C4-2B (cell line): ENCODE results near the gene TMPRSS2.
A peak's percentile ranks its signal among the peaks of the same experiment; 100 is the strongest.

Experiments used
- H3K27ac ChIP-seq: fragments of 450-650 bp; 2 replicates; pipeline ENCODE4 v1.5.1; 2017
- ZFX ChIP-seq: fragments of 450-650 bp; IDR thresholded peaks from 2 replicates; pipeline ENCODE4 v1.6.1; 2017
- TF ChIP-seq, protein P1 (sequence below): fragments of 450-650 bp; conservative IDR thresholded peaks from 2 replicates; pipeline ENCODE4 v1.5.1; 2017; ENCODE audit warnings: mild to moderate bottlenecking

TMPRSS2 gene

DNA sequence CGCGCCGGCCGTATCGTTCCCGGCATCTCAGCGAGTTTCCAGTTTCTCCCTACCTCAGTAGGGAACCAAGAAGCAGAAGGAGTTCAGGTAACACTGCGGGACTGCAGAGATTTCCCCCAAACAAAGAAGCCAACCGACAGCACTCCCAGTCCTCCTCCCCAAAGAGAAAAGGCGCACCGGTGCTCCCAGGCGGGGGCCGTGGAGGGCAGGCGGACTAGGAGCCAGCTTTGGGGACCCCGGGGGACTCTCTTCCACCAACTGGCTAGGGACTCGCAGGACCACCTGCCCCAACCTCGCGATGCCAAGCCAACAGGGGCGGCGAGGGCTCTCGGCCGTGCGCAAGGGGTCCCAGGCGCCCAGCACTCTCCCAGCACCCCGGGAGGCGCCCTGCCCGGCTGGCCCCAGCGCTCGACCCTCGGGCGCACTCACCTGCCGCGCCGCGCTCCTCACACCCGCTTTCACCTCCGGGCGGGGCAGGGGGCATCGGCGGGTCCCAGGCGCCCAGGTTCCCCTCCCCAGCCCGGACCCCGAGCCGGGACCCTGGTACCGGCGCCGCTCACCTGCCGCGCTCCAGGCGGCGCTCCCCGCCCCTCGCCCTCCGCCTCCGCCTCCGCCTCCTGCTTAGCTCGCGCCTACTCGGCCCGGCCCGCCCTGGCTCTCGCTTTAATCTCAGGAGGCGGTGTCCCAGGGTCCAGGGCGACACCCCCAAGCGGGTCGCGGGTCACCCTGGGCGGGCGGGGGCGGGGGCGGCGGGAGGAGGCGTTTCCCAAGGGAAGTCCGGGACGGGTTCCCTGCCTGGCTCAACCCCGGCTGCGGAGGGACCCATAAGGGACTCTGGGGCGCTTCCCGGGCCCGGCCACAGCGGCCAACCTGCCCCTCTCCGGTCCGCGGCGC, at the start of gene TMPRSS2:
Gene TMPRSS2 (minus strand): TSS at position 638 of the 894 bp plus-strand sequence. CDS start 10,025 bp downstream, outside the sequence.
- no peak for TF ChIP-seq ZFX
- TF ChIP-seq, protein P1, sequence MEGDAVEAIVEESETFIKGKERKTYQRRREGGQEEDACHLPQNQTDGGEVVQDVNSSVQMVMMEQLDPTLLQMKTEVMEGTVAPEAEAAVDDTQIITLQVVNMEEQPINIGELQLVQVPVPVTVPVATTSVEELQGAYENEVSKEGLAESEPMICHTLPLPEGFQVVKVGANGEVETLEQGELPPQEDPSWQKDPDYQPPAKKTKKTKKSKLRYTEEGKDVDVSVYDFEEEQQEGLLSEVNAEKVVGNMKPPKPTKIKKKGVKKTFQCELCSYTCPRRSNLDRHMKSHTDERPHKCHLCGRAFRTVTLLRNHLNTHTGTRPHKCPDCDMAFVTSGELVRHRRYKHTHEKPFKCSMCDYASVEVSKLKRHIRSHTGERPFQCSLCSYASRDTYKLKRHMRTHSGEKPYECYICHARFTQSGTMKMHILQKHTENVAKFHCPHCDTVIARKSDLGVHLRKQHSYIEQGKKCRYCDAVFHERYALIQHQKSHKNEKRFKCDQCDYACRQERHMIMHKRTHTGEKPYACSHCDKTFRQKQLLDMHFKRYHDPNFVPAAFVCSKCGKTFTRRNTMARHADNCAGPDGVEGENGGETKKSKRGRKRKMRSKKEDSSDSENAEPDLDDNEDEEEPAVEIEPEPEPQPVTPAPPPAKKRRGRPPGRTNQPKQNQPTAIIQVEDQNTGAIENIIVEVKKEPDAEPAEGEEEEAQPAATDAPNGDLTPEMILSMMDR = no peak

DNA sequence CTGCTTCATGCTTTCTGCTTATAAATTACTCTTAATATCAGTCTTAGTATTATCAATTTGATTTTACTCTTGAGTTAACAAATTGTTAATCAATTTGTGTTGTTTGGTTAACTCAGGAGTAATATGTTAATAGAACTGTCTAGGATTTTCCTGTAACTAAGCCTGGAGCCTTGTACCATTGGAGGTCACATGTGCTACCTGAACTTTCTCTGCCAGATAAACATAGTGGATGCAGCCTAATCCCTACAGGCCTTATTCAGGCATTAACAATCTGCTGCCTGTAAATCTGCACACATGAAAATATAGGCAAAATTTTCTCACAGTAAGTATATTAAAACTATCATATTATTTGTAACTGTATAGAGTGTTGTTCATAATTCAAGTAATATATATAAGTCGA, 47.1 kb upstream of the TMPRSS2 start:
- H3K27ac ChIP-seq = no peak overlapping the region
- TF ChIP-seq ZFX = no peak
- TF ChIP-seq, protein P1 = no peak

More for the DNA sequence above, at the start of gene TMPRSS2:
- peak within 1 kb of the TSS; percentile 99 for H3K27ac ChIP-seq

DNA sequence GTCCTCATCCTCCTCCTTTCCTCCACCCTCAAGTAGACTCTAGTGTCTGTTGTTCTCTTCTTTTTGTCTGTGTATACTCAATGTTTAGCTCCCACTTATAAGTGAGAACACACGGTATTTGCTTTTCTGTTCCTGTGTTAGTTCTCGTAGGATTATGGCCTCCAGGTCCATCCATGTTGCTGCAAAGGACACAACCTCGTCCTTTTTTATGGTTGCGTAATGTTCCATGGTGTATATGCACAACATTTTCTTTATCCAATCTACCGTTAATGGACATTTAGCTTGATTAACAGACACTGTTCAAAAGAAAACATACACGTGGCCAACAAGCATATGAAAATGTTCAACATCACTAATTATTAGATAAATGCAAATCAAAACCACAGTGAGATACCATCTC, 44.3 kb upstream of the TMPRSS2 start:
- H3K27ac ChIP-seq = no peak overlapping the region
- no peak for TF ChIP-seq ZFX
- TF ChIP-seq, protein P1 = no peak

DNA sequence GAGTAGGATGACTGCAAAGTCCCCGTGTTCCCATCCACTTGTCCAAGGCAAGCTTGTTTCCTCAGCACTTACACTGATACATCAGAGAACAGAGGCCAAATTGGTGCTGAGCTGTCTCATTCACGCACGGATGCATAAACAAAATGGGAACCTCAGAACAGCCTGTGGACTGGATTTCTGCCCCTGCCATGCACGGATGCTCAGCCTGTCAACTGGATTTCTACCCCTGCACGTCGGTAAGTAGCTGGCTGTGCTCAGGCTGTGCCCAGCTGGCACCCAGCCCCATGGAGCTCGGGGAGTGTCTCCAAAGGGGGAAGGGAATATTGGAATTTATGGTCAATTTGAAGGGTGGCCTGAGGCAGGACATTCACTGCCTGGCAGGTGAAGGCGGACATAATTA, 40.8 kb upstream of the TMPRSS2 start:
- TF ChIP-seq, protein P1 = no peak
- no peak for TF ChIP-seq ZFX

DNA sequence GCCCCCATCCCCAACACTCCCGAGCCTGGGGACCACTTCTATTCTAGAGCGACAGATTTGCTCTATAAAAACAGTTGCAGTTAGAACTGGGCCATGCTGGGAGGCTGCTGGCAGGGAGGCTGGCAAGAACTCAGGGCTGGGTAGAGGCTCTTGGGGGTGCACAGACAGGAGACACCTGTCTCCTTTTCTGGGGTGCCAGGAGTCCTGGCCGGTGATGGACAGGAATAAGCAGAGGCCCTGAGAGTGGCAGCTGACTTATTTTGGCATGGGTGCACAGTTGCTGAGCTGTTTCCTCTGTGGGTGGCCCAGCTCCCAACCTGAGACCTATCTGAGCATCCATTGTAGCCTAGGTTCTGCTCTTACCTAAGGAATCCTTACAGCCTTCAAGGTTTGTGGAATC, 39.2 kb upstream of the TMPRSS2 start:
- TF ChIP-seq, protein P1 = no peak
- no peak for TF ChIP-seq ZFX
- H3K27ac ChIP-seq = no peak overlapping the region

More for the DNA sequence above, 40.8 kb upstream of the TMPRSS2 start:
- H3K27ac ChIP-seq = no peak overlapping the region

DNA sequence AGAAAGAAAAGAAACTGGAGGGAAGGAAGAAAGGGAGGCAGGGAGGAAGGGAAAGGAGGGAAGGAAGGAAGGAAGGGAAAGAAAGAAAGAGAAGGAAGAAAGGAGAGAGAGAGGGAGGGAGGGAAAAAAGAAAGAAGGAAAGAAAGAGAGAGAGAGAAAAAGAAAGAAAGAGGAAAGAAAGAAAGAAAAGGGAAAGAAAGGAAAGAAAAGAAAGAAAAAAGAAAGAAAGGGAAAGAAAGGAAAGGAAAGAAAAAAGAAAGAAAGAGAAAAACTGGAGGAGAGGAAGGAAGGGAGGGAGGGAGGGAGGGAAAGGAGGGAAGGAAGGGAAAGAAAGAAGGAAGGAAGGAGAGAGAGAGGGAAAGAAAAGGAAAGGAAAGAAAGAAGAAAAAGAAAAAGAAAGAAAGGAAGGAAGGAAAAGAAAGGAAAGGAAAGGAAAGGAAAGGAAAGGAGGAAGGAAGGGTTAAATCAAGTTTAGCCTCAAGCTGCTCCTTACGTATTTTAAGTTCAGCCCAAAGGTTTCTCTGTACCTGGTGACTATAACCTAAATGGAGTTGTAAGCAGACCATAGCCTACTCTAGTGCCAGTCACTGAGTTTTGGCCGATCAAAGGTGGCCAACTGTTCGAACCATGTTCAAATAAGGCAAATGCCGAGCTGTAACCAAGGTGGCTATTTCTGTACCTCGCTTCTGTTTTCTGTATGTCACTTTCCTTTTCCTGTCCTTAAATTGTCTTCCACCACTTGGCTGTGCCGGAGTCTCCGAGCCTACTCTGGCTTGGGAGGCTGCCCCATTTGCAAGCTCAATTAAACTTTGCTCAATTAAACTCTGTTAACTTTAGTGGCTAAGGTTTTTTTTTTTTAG, 37.8 kb upstream of the TMPRSS2 start:
- no peak overlapping the region for H3K27ac ChIP-seq
- TF ChIP-seq ZFX = no peak
- TF ChIP-seq, protein P1 = no peak
